Upper lobe of left lung (tissue), 6 donors: Measurements from ENCODE around the gene RENBP. TPM values are rescaled to one million over a fixed set of nuclear protein-coding genes. Genes with fewer than 3 reads are reported as not detected.

Experiments
- ATAC-seq, 2 donors: fragments of 200-7000 bp; cut with Tn5 transposase; one replicate each; pipeline ENCODE4 v1.9.1; 2022; ENCODE audit warnings: mild to moderate bottlenecking in 2 of 2, moderate library complexity in 2 of 2; ENCODE audit not compliant: low FRiP score in 2 of 2
- DNase-seq, 2 donors: peaks; one replicate each; pipeline ENCODE4 v3.0.0-alpha.2; 2019 to 2020
- H3K27ac ChIP-seq, 4 donors: fragments of 200-600 bp; sonication (generic); one replicate each; pipeline ENCODE4 v1.5.1; 2016 to 2019
- H3K27me3 ChIP-seq, 4 donors: fragments of 200-600 bp; sonication (generic); one replicate each; pipeline ENCODE4 v1.5.1; 2017 to 2019
- H3K36me3 ChIP-seq, 4 donors: fragments of 200-600 bp; sonication (generic); one replicate each; pipeline ENCODE4 v1.5.1; 2016 to 2019
- H3K4me1 ChIP-seq, 4 donors: fragments of 200-600 bp; sonication (generic); one replicate each; pipeline ENCODE4 v1.5.1; 2018 to 2019
- H3K4me3 ChIP-seq, 4 donors: fragments of 200-600 bp; sonication (generic); one replicate each; pipeline ENCODE4 v1.5.1; 2017 to 2019; ENCODE audit warnings: mild to moderate bottlenecking in 2 of 4, moderate library complexity in 1 of 4
- H3K9me3 ChIP-seq, 4 donors: fragments of 200-600 bp; sonication (generic); one replicate each; pipeline ENCODE4 v1.5.1; 2018 to 2019
- EP300 ChIP-seq, 4 donors: sonication (generic); formaldehyde crosslinking; IDR thresholded peaks; one replicate each; pipeline ENCODE4 v1.5.1; 2017; ENCODE audit warnings: antibody characterized with exemption in 4 of 4, control low read depth in 2 of 4
- POLR2A ChIP-seq, 4 donors: fragments of 450-650 bp; IDR thresholded peaks; one replicate each; pipeline ENCODE4 v1.5.1; 2016 to 2017; ENCODE audit warnings: antibody characterized with exemption in 4 of 4, mild to moderate bottlenecking in 2 of 4
- POLR2AphosphoS5 ChIP-seq, 2 donors: sonication (generic); formaldehyde crosslinking; IDR thresholded peaks; one replicate each; pipeline ENCODE4 v1.5.1; 2017; ENCODE audit warnings: antibody characterized with exemption in 2 of 2
- WGBS, 2 donors: methylation state at CpG; one replicate each; pipeline ENCODE4 v1.1.5; 2017 to 2018; 5-methylcytosine and 5-hydroxymethylcytosine counted together
- total RNA-seq, 6 donors: library from RNA; depleted of rRNA in 4 of 6; stranded (reverse); fragments of >200 nt in 4 of 6; gene quantifications; one replicate each; pipeline versions ENCODE4 v1.1.0 to v1.2.1, GENCODE V29; 2016 to 2021
- TF ChIP-seq, protein P1 (sequence below), 6 experiments: fragments of 450-650 bp in 4 of 6; fragments of 200-600 bp in 2 of 6; sonication (generic) in 2 of 6; IDR thresholded peaks; one replicate each; pipeline ENCODE4 v1.5.1; 2016 to 2019; ENCODE audit warnings: antibody characterized with exemption in 6 of 6
- donor health status: DM: no; HTN: no; CAD: no; lungs with moderate emphysema.
- donor health status: DM: no; HTN: yes; CAD: no; lungs with severe emphysema.

RENBP gene
- total RNA-seq, 6 donors from 2014 or later: 32.8 to 81.7 (median 54.5) TPM

DNA sequence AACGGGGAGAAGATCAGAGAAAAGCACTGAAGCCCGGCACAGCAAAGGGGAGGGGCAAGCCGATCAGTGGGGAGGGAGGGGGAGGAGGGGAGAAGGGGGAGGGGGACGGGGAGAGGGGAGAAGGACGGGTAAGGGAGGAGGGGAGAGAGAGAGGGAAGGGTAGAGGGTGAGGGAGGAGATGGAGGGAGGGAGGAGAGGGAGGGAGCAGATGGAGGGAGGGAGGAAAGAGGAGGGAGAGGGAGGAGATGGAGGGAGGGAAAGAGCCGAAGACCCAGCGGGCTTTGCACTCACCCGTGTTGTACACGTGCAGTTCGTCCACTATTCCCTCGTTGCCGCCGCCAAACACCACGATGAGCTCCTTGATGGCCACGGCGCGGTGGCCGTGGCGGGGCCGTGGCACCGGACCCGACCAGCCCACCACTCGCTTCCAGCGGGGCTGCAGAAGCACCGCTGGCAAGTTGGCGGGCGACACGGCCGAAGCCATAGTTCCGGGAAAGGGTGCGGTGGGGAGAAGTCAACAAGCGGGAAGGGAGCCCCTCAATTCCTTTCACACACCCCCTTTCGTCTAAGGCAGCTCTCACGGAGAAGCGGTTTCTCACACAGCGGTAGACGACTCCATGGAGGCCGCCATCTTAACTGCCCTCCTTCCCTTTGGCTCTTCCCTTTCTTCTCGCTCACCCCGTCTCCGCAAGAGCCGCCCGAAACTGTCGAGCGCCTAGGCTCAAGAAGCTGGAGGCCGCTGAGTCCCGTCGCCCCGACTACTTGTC is 26.1 kb upstream of the RENBP start:
- ATAC-seq (peak; percentile 23 to 61), DNase-seq (peak in 1 of 2 donors; percentile 82)
- Histone ChIP-seq H3K9me3 (peaks cover 0 to 10% (median 0%) of the 10 kb centered on the region in 4 donors), H3K27ac (peak overlapping the region; percentile 95 to 100 (median 100)), H3K4me3 (peak overlapping the region; percentile 64 to 90 (median 75)), H3K36me3 (no peaks in the 10 kb centered on the region), H3K4me1 (peaks cover 36 to 64% (median 47%) of the 10 kb centered on the region in 4 donors), H3K27me3 (no peaks in the 10 kb centered on the region)
- TF ChIP-seq EP300 (IDR thresholded peaks at IDR 0.05): no peak
- TF ChIP-seq, protein P1, sequence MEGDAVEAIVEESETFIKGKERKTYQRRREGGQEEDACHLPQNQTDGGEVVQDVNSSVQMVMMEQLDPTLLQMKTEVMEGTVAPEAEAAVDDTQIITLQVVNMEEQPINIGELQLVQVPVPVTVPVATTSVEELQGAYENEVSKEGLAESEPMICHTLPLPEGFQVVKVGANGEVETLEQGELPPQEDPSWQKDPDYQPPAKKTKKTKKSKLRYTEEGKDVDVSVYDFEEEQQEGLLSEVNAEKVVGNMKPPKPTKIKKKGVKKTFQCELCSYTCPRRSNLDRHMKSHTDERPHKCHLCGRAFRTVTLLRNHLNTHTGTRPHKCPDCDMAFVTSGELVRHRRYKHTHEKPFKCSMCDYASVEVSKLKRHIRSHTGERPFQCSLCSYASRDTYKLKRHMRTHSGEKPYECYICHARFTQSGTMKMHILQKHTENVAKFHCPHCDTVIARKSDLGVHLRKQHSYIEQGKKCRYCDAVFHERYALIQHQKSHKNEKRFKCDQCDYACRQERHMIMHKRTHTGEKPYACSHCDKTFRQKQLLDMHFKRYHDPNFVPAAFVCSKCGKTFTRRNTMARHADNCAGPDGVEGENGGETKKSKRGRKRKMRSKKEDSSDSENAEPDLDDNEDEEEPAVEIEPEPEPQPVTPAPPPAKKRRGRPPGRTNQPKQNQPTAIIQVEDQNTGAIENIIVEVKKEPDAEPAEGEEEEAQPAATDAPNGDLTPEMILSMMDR (IDR thresholded peaks at IDR 0.05): no peak
- TF ChIP-seq POLR2A (IDR thresholded peaks at IDR 0.05): no peak
- no peak for TF ChIP-seq POLR2AphosphoS5 (IDR thresholded peaks at IDR 0.05)
- WGBS, 2 donors: 2 to 9% methylated on average over 11 to 48 of the region's 49 CpGs

DNA sequence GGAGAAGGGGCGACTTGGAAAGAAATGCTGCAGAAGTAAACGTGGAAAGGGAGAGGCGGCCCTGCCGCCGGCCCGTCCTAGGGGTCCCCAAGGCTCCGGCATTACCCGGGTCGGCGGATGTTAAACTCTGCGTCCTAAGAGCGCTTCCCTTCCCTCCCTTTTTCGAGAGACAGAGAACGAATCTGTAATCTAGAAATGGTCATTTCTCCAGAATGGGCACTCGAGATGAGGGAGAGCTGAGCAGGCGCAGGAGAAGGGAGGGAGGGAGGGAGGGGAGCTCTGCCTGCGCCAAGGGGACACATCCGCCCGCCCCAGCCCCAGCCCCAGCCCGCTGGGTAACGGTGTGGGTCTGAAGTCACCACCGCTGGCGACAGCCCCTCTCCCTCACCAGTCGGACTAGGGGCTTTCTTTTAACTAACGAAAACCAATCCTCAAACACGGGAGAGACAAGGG is 25.5 kb upstream of the RENBP start:
- ATAC-seq (no peak), DNase-seq (peak in 1 of 2 donors; percentile 77)
- Histone ChIP-seq H3K36me3 (no peaks in the 10 kb centered on the region), H3K27me3 (no peaks in the 10 kb centered on the region), H3K4me3 (peak overlapping the region; percentile 64 to 90 (median 75)), H3K4me1 (peaks cover 36 to 67% (median 47%) of the 10 kb centered on the region in 4 donors), H3K9me3 (peaks cover 0 to 10% (median 0%) of the 10 kb centered on the region in 4 donors), H3K27ac (peak overlapping the region; percentile 95 to 100 (median 100))
- TF ChIP-seq POLR2AphosphoS5 (IDR thresholded peaks at IDR 0.05) (no peak), EP300 (IDR thresholded peaks at IDR 0.05) (no peak), POLR2A (IDR thresholded peaks at IDR 0.05) (no peak)
- TF ChIP-seq, protein P1 (IDR thresholded peaks at IDR 0.05): no peak
- 0 to 26% methylated on average over 15 to 26 of the region's 26 CpGs for WGBS, 2 donors

DNA sequence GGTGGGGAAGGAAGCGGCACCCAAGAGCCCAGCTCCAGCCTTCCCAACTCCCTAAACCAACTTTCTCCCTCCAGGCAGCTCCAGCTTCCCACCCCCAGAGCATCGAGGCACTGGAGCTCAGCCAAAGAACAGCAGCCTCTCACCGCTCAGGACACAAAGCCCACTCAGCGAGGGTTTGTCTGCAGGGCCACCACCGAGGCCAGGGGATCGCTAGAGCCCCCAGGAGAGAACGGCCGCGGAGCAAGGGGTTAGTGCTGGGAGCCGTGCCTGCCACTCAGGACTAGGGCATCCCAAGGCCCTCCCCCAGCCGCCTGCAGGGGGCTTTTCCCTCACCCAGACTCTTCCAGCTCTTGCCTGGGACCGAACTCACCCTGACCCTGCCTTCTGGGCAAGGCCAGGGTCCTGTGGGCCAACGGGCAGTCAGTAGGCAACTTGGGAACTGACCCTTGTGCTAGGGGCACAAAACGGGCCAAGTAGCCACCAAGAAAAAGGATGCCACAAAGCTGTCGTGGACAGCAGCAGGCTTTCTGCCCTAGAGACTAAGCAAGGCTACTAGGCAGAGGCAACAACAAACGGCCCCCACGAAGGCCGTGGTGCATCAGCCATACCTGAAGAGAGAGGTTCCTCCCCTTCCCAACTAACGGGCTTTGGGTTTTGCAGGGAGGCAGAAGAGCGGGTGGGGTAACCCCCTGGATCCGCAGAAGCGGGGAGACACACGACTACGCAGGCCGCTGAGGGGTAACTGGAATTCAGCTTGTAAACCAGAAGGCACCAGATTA is 24.9 kb upstream of the RENBP start:
- DNase-seq (no peak), ATAC-seq (no peak)
- H3K27me3 ChIP-seq: no peaks in the 10 kb centered on the region
- H3K27ac ChIP-seq: peak overlapping the region; percentile 95 to 100 (median 100)
- WGBS, 2 donors: 8 to 49% methylated on average over 5 to 25 of the region's 25 CpGs
- no peak for TF ChIP-seq POLR2AphosphoS5 (IDR thresholded peaks at IDR 0.05)
- TF ChIP-seq, protein P1 (IDR thresholded peaks at IDR 0.05): no peak
- no peak for TF ChIP-seq EP300 (IDR thresholded peaks at IDR 0.05)
- TF ChIP-seq POLR2A (IDR thresholded peaks at IDR 0.05): no peak
- peaks cover 36 to 66% (median 45%) of the 10 kb centered on the region in 4 donors for H3K4me1 ChIP-seq
- H3K36me3 ChIP-seq: peaks cover 0 to 3% (median 0%) of the 10 kb centered on the region in 4 donors
- peak overlapping the region; percentile 64 to 90 (median 75) for H3K4me3 ChIP-seq
- peaks cover 0 to 10% (median 0%) of the 10 kb centered on the region in 4 donors for H3K9me3 ChIP-seq

DNA sequence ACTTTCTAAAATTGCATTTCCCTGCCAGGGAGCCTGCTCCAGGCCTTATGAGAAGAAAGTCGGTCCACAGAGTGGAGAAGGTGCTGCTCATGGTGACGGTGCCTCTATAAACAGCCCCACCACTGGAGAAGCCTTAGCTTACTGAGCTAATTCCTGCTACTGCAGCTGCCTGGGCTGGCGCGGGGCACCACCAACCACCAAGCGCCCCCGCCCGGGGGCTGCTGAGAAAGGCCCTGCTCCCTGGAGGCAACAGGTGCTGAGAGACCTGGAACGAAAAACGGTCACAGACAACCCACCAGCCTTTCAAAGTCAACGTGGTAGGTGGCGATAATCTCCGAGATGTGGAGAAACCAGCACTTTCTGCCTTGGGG is 24.3 kb upstream of the RENBP start:
- peaks cover 36 to 60% (median 39%) of the 10 kb centered on the region in 4 donors for H3K4me1 ChIP-seq
- TF ChIP-seq, protein P1 (IDR thresholded peaks at IDR 0.05): no peak
- TF ChIP-seq POLR2AphosphoS5 (IDR thresholded peaks at IDR 0.05) (no peak), EP300 (IDR thresholded peaks at IDR 0.05) (no peak), POLR2A (IDR thresholded peaks at IDR 0.05) (no peak)
- H3K36me3 ChIP-seq: peaks cover 0 to 7% (median 4%) of the 10 kb centered on the region in 4 donors
- peak overlapping the region; percentile 18 to 100 (median 98) for H3K27ac ChIP-seq
- ATAC-seq: no peak
- DNase-seq: peak in 1 of 2 donors; percentile 19
- no peaks in the 10 kb centered on the region for H3K27me3 ChIP-seq
- peak overlapping the region in 2 of 4 donors; percentile 75 to 90 for H3K4me3 ChIP-seq
- 61% methylated on average over 7 of the region's 12 CpGs; no CpG with 5 or more reads in 1 of the 2 donors for WGBS, 2 donors
- peaks cover 0 to 10% (median 0%) of the 10 kb centered on the region in 4 donors for H3K9me3 ChIP-seq
